T47D (cell line): ENCODE results near the gene WDR26.
A peak's percentile ranks its signal among the peaks of the same experiment; 100 is the strongest.

ENCODE experiments used
- DNase-seq, 2 experiments: peaks; one replicate each; pipeline versions ENCODE4 v3.0.0 to v3.0.0-alpha.2; 2011 to 2012; ENCODE audit warnings: low read depth in 1 of 2, low spot score in 1 of 2
- JUND ChIP-seq: IDR thresholded peaks from 2 replicates; pipeline ENCODE4 v1.6.1; 2012; ENCODE audit warnings: low read depth
- in situ Hi-C: cut with HindIII; loops from 2 replicates; pipeline ENCODE4 v1.10.0; 2016; ENCODE audit warnings: low sequenced_read_pairs, low pct_unique_long_range_greater_than_20kb

WDR26 gene

DNA sequence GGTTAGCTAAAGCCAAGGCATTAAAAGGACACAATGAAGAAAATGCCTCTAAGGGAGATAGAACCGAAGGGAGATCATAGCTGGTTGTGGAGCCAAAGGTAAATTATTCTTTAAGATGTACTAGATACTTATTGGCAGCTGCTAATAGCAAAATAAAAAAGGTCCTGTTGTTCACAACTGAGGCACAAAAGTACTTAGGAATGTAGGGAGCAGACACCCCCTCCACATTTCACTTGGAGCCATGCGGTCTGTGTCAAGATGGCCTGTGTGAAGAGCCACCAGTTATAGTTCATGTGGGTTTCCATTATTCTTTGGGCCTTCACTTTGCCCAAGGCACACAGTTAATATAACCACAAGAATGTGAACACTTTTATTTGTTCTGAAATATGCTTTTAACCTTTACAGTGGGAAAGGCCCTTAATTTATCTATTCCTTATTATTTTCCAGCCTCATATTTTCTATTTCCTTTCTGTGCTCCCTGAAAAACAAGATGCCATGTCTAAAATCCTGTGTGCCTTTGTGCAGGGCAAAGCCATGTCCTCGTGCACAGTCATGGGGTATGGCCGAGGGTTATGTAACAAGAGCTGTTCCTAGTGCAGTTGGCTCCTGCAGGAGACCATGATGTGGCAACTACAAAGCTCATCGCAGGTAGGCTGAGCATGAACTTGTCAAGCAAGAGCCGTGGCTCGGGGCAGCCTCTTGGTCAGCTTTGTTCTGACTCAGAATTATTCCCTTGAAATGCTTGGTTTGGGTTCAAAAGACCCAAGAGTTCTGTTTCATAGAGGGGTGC lies 16.2 kb upstream of the WDR26 start:
- in situ Hi-C loops: no loop called here
- peak in 1 of 2 experiments; percentile 96 for DNase-seq

DNA sequence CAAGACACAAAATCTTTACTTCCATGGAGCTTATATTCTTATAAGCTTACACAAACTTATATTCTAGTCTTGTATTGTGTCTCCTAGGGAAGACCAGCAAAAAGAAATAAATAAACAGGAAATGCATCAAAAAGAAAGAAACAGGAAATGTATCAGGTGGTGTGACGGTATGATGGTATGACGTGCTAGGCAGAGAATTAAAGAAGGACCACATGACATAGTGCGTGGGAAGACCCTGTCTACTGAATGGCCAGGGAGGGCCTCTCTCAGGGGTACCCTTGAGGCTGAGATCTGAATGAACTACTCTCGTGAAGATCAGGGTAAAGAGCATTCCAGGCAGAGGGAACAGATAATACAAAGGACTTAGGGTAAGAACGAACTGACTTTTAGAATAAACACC lies 15.6 kb upstream of the WDR26 start:
- no peak for DNase-seq
- in situ Hi-C loops: no loop called here
- TF ChIP-seq JUND: no peak

More for the DNA sequence above, 16.2 kb upstream of the WDR26 start:
- TF ChIP-seq JUND: no peak

DNA sequence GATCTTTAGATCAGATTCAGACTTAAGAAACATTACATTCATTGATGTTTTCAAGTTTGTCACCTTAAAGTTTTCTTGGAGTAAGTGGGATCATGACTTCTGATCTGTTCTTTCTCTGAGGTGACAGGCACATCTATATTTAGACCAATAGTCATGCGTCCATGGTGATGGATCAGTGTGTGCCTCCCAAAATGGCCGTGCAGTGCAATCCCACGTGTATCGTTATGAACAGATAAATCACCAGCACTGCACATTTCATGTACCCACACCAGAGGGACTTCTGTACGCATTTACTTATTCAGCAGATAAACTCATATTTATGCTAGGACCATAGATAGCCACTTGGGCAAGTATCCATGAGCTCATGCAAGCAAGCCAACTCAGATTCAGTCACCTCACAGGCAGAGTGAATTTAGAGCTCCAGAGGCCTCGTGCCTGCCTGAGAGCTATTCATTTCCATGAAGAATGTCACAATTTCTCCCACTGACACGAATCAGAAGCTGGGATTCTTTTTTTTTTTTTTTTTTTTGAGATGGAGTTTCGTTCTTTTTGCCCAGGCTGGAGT lies 13.9 kb upstream of the WDR26 start:
- no peak for TF ChIP-seq JUND
- in situ Hi-C loops: no loop called here
- DNase-seq: no peak

DNA sequence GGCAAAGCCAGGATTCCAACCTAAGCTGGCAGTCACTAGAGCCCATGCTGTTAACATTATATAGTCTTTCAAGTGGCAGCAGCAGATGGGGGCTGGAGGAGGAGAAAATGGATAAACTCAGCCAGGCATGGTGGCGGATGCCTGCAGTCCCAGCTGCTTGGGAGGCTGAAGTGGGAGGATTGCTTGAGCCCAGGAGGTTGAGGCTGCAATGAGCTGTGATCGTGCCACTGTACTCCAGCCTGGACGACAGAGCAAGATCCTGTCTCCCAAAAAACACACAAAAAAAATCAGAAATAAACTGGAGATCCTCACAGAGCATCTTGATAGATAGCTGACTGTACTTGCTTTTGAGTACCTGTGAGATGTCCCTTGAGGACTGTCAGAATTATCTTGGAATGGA lies 13.4 kb upstream of the WDR26 start:
- in situ Hi-C loops: no loop called here
- no peak for TF ChIP-seq JUND
- DNase-seq: no peak

DNA sequence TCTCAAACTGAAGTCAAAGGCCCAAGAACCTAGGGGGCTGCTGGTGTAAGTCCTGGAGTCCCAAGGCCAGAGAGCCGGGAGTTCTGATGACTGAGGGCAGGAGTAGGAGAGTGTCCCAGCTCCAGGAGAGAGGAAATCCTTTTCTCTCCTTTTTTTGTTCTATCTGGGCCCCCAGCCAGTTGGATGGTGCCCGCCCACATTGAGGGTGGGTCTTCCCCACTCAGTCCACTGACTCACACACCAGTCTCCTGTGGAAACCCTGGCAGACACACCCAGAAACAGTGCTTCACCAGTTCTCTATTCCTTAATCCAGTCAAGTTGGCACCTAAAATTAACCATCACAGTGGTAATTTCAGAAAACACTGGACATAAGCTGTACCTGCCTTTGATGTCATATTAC lies 12.7 kb upstream of the WDR26 start:
- in situ Hi-C loops: no loop called here
- DNase-seq: no peak
- TF ChIP-seq JUND: no peak

DNA sequence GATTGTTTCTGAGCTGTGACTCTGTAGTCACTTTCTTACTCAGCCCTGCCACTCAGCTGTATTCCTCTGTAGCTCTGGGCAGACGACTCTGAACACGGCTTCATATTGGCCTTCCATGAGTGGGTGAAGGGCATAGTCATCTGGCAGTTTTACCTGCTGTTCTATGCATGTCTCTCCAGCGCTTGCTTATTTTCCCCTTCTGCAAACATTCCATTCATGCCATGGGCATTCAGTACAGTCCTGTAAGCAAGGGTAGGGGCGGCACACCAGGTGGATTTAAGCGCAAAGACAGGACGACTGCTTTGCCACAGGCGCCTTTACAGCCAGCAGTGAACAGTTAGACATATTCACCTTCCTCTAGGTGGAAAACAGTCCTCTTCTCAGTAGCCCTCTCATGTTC lies 4.4 kb upstream of the WDR26 start:
- in situ Hi-C loops: no loop called here
- peak; percentile 51; the same call in 1 of the 2 replicates for TF ChIP-seq JUND
- peak; percentile 81 to 99 for DNase-seq

DNA sequence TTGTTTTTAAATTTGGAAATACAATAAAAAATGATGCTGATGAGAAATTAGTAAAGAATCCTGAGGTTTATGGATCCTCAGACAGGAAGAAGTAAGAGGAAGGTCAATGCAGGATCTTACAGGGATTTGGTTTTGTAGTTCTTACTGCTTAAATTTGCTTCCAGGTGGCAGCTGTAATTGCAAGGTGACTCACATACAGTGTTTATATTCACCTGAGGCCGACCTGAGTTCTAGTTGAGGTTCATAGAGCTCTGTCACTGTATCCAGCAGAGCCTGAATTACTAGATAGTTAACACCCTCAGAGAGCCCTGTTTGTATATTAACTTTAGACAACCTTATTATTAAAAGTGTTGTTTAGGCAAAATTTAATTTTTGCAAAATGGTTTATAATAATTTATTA lies 1.4 kb upstream of the WDR26 start:
- peak; percentile 26; the same call in 1 of the 2 replicates for TF ChIP-seq JUND
- in situ Hi-C loops: no loop called here
- DNase-seq: peak; percentile 70 to 90

DNA sequence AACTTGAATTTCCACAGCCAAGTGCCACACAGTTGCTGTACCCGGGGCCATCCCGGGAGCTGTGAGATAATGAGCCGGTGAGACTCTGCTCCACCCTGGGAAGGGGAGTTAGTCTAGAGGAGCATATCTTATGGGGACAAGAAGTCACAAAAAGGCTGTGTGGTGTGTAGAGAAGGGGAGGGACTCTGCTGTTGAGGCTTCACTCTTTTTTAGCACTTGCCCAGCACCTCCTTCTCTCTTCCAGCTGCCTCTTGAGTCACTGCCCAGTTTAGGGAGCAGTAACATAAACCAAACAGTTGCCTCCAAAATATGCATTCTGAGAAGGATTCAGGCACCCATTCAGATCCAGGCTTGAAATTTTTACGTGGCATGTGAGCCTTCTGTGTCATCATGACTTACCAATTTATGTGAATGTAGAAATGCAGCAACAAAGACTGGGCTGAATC lies 744 bp upstream of the WDR26 start:
- peak in 1 of 2 experiments; percentile 63 for DNase-seq
- in situ Hi-C loops: no loop called here
- TF ChIP-seq JUND: no peak

DNA sequence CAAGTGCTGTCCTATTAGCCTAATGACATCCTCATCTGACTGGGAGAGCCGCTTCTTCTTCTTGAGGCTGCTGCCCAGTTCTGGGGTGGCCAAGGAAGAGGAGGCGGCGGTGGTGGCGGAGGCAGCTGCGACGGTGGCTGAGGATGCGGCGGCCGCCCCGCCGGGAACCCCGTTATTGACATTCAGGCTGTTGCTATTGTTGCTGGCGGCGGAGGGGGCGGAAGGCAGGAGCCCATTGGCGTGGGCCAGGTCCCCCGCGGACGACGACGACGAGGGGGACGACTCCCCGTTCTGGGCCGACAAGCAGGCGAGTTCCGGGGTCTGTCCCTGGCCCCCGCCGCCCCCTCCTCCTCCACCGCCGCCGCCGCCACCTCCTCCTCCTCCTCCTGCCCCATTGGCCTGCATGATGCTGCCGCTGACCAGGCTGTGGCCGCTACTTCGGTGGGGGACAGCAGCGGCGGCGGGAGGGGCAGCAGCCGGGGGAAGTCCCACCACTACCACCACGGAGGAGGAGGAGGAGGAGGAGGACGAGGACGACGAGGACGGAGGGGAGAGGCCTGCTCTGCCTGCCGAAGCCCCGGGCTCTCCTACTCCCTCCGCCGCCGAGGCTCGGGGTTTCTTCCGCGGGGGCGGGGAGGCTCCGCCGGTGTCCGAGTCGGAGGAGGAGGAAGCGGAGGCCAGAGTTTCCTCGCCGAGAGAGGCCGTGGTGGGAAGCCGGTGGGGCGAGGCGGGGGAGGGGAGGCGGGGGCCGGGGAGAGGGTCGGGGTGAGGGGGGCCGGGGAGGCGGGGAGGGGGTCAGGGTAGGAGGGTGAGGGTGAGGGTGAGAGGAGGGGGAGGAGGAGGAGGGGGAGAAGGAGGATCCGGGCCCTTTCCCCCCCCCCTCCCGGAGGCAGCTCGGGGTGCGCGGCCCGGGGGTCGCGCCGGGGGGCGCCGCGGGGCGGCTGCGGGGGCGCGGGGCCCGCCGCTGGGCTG lies 610 bp downstream of the WDR26 start:
- in situ Hi-C loops: no loop called here
- TF ChIP-seq JUND: no peak
- no peak for DNase-seq

DNA sequence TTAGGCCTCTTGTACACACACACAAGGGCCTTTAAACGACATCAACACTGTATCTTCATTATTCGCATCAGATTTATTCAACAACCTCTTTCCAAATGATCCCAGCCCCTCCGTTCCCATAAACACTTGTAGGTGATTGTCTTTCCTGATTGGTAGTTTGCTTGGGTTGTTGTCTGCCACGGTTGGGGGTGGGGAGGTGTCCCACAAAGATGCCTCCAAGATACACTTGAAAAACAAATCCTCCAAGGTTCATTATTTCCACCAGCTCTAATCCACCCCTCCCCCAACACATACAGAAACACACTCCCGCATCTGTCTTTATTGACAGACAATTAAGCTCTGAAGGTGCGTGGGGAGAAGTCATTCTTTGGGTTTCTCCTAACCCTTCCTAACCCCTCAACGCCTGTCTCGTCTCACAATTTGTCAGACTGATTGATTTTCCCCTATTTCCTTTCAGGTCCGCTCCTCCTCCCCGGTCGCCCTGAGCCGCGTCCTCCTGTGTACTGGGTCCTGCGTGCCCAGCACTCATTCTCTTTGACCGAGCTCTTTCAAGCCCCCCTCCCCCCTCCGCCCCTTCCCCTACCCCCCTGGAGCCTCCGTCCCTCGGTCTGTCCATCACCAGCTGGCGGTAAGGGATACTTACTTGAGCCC lies 1.4 kb downstream of the WDR26 start:
- peak; percentile 42 to 75 for DNase-seq
- TF ChIP-seq JUND: no peak
- in situ Hi-C loops: no loop called here

DNA sequence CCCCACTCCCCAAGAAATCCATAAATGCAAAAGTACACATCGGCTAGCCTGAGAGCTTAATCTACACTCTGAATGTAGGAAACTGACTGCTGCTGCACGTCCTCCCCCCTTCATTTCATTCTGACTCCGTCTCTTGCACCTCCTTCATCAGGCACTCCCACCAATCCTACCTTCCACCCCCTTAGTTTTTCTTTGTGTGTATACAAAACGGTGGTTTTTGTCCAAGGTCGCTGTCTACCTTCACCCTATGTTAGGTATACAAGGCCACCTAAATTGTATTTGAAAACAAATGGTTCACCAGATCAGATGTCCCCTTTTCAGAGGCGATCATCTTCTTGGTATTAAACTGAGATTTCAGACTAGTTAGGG lies 1.9 kb downstream of the WDR26 start:
- in situ Hi-C loops: no loop called here
- TF ChIP-seq JUND: no peak
- peak in 1 of 2 experiments; percentile 51 for DNase-seq

DNA sequence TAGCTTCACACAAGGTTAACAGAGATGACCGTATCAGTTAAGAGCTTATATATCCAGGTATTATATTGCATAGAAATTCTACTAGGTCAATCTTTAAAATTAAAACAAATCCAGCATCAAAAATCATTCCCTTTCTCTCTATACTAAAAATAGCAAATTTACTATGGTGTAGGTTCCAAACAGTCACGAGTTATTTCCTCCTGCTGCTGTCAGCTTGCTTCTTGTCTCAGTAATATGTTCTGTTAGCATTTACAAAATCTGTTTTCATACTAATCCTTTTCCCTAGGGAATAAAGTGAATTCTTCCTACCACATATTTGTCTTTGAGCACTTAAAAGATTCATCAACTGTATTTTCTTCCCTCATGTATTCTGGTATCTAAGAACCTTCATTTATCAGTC lies 2.5 kb downstream of the WDR26 start:
- DNase-seq: no peak
- in situ Hi-C loops: no loop called here
- no peak for TF ChIP-seq JUND

DNA sequence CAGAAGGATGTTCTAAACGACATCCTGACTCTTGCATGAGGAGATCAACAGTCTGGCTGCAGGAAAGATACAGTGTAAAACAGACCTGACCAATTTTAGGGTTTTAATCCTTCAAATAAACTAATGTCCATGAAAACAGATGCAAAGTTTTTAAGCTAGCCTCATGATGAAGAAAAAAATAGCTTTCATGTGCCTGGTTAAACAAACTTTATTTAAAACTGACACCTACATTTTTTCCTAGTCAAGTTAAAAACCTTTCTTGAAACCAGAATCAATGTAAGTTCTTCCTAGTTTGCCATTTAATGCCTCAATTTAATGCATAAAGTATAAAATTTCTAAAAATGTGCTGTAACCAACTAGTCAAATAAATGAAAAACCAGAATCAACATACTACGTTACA lies 2.9 kb downstream of the WDR26 start:
- in situ Hi-C loops: no loop called here
- no peak for DNase-seq
- TF ChIP-seq JUND: no peak
